ENCODE results near the gene SULT1A2. TPM values are rescaled to one million over a fixed set of nuclear protein-coding genes. Genes with fewer than 3 reads are reported as not detected.
A peak's percentile ranks its signal among the peaks of the same experiment; 100 is the strongest.
"Not testable (repeated sequence)": the region's sequence is repeated elsewhere in the genome, so short reads cannot be mapped to it uniquely, and the experiment has no call there.

The SULT1A2 gene
- total RNA-seq, 1 experiment from 2014 or later = 21.8 TPM

GRCh38 chr16:28610595-28611191, 13.8 kb upstream of the SULT1A2 start:
- no peak for DNase-seq
- Histone ChIP-seq H3K9me3 (ENCODE audit: insufficient read depth, low read depth) (no peaks in the 10 kb centered on the region), H3K4me2 (peak overlapping the region; percentile 64), H3K36me3 (ENCODE audit: low read depth) (no peaks in the 10 kb centered on the region; the same call in 1 of the 2 replicates), H4K20me1 (ENCODE audit: insufficient read depth) (no peaks in the 10 kb centered on the region), H3K27me3 (ENCODE audit: insufficient read depth, low read depth) (no peaks in the 10 kb centered on the region), H3K4me3 (no peak overlapping the region), H3K9me2 (ENCODE audit: insufficient read depth) (no peaks in the 10 kb centered on the region), H3K27ac (peak overlapping the region; percentile 69; the same call in 1 of the 2 replicates), H3K4me1 (replicated peaks; ENCODE audit: insufficient read depth) (peaks cover 25% of the 10 kb centered on the region), H3K79me2 (ENCODE audit: low read depth) (peaks cover 26% of the 10 kb centered on the region), H2AFZ (no peak overlapping the region), H3F3A (ENCODE audit: insufficient read depth, low read depth) (peaks cover 9% of the 10 kb centered on the region)
- POLR2A ChIA-PET (ENCODE audit: unreplicated experiment) = interaction anchor here (0.6 to 1.5 kb wide), 3 partner anchors 13 to 349 kb away, joined by 6 to 59 read pairs (median 25); partner anchors contain the start of gene SULT1A2
- intact Hi-C loops (cut with micrococcal nuclease; ENCODE audit: unreplicated experiment) = no loop called here
- TF ChIP-seq CTCF (conservative IDR thresholded peaks at IDR 0.05) (no peak), EZH2 (IDR thresholded peaks at IDR 0.05; ENCODE audit: low read depth) (no peak)
- CTCF ChIA-PET = interaction anchor here (0.6 to 2.3 kb wide), 2 partner anchors 13 to 69 kb away, joined by 4 to 21 read pairs; partner anchors contain the start of gene SULT1A2
- BruUV-seq (replicated peaks) = no TSS peak

GRCh38 chr16:28609631-28610594, 13.1 kb upstream of the SULT1A2 start, which contains the start of gene SULT1A1:
Gene SULT1A1 (minus strand): TSS chr16:28610044. CDS start chr16:28608855, 1,189 bp downstream.
- peaks cover 26% of the 10 kb centered on the region for H3K79me2 ChIP-seq (ENCODE audit: low read depth)
- H4K20me1 ChIP-seq (ENCODE audit: insufficient read depth) = no peaks in the 10 kb centered on the region
- no peaks in the 10 kb centered on the region for H3K9me2 ChIP-seq (ENCODE audit: insufficient read depth)
- H3K36me3 ChIP-seq (ENCODE audit: low read depth) = no peaks in the 10 kb centered on the region; the same call in 1 of the 2 replicates
- H3K4me3 ChIP-seq = peak within 1 kb of the TSS; percentile 26; the same call in 1 of the 2 replicates
- no peak for TF ChIP-seq CTCF (conservative IDR thresholded peaks at IDR 0.05)
- peak within 1 kb of the TSS; percentile 69 for H3K27ac ChIP-seq
- peak; percentile 85 to 98 for DNase-seq
- no peaks in the 10 kb centered on the region for H3K27me3 ChIP-seq (ENCODE audit: insufficient read depth, low read depth)
- H2AFZ ChIP-seq = no peak within 1 kb of the TSS
- BruUV-seq (replicated peaks) = TSS peak; percentile 55
- no peaks in the 10 kb centered on the region for H3K9me3 ChIP-seq (ENCODE audit: insufficient read depth, low read depth)
- H3F3A ChIP-seq (ENCODE audit: insufficient read depth, low read depth) = peaks cover 11% of the 10 kb centered on the region
- peaks cover 25% of the 10 kb centered on the region for H3K4me1 ChIP-seq (replicated peaks; ENCODE audit: insufficient read depth)
- H3K4me2 ChIP-seq = peak within 1 kb of the TSS; percentile 64
- ChIA-PET POLR2A (ENCODE audit: unreplicated experiment) (interaction anchor here (0.5 to 1.5 kb wide), 10 partner anchors 11 to 1761 kb away, joined by 3 to 59 read pairs (median 7); partner anchors contain the start of gene SULT1A2), CTCF (interaction anchor here (0.9 to 2.3 kb wide), 3 partner anchors 12 to 56 kb away, joined by 3 to 21 read pairs (median 15); partner anchors contain the start of genes SGF29 and SULT1A2)
- intact Hi-C loops (cut with micrococcal nuclease; ENCODE audit: unreplicated experiment) = no loop called here

GRCh38 chr16:28608867-28609596, 12.2 kb upstream of the SULT1A2 start:
- H2AFZ ChIP-seq; H3K9me2 ChIP-seq (ENCODE audit: insufficient read depth); H3K36me3 ChIP-seq (ENCODE audit: low read depth); H3K9me3 ChIP-seq (ENCODE audit: insufficient read depth, low read depth); intact Hi-C loops (cut with micrococcal nuclease; ENCODE audit: unreplicated experiment); H4K20me1 ChIP-seq (ENCODE audit: insufficient read depth); DNase-seq; H3K27me3 ChIP-seq (ENCODE audit: insufficient read depth, low read depth); BruUV-seq (replicated peaks): not testable (repeated sequence)
- CTCF ChIA-PET = interaction anchor here (1.2 to 2.3 kb wide), 2 partner anchors 12 to 55 kb away, joined by 15 to 21 read pairs; partner anchors contain the start of genes SGF29 and SULT1A2
- Histone ChIP-seq H3K79me2 (ENCODE audit: low read depth) (peaks cover 26% of the 10 kb centered on the region), H3K4me2 (peak overlapping the region; percentile 64), H3K4me1 (replicated peaks; ENCODE audit: insufficient read depth) (peaks cover 25% of the 10 kb centered on the region), H3K4me3 (peak overlapping the region; percentile 26; the same call in 1 of the 2 replicates), H3K27ac (peak overlapping the region; percentile 69), H3F3A (ENCODE audit: insufficient read depth, low read depth) (peaks cover 13% of the 10 kb centered on the region)
- POLR2A ChIA-PET (ENCODE audit: unreplicated experiment) = interaction anchor here (0.6 to 1.5 kb wide), 7 partner anchors 12 to 318 kb away, joined by 3 to 59 read pairs (median 3); partner anchors contain the start of gene SULT1A2

GRCh38 chr16:28608496-28608808, 11.6 kb upstream of the SULT1A2 start:
- H3K27ac ChIP-seq; H3K4me3 ChIP-seq; intact Hi-C loops (cut with micrococcal nuclease; ENCODE audit: unreplicated experiment); POLR2A ChIA-PET (ENCODE audit: unreplicated experiment); H3K9me3 ChIP-seq (ENCODE audit: insufficient read depth, low read depth); H3K9me2 ChIP-seq (ENCODE audit: insufficient read depth); H3K36me3 ChIP-seq (ENCODE audit: low read depth); H3K27me3 ChIP-seq (ENCODE audit: insufficient read depth, low read depth); H3K4me2 ChIP-seq; H4K20me1 ChIP-seq (ENCODE audit: insufficient read depth); BruUV-seq (replicated peaks); H2AFZ ChIP-seq; DNase-seq: not testable (repeated sequence)
- Histone ChIP-seq H3F3A (ENCODE audit: insufficient read depth, low read depth) (peaks cover 14% of the 10 kb centered on the region), H3K4me1 (replicated peaks; ENCODE audit: insufficient read depth) (peaks cover 25% of the 10 kb centered on the region), H3K79me2 (ENCODE audit: low read depth) (peaks cover 26% of the 10 kb centered on the region)
- CTCF ChIA-PET = interaction anchor here (2.3 kb wide), 1 partner anchor 11 kb away, joined by 21 read pairs; the partner anchor contains the start of gene SULT1A2

Measured in PC-9 (cell line).